ENCODE results near the gene PLCB4. TPM values are rescaled to one million over a fixed set of nuclear protein-coding genes. Genes with fewer than 3 reads are reported as not detected.

The PLCB4 gene
- polyA plus RNA-seq, 1 donor (not counting 4 experiments of a cell fraction or from before 2014, with no cell fraction given): 4.1 TPM

GRCh38 chr20:9374072-9374471 is 305.2 kb downstream of the PLCB4 start:
- Histone ChIP-seq H3K79me2 (ENCODE audit: control insufficient read depth, insufficient read depth, low read length) (no peaks in the 10 kb centered on the region), H3K9me3 (ENCODE audit: control insufficient read depth, low read depth, low read length) (no peaks in the 10 kb centered on the region), H3K9me1 (ENCODE audit: control insufficient read depth, extremely low read depth, insufficient read depth, low read length) (no peaks in the 10 kb centered on the region), H3K9ac (ENCODE audit: control insufficient read depth, extremely low read depth, insufficient read depth, low read length) (no peak overlapping the region), H3K27ac (ENCODE audit: control insufficient read depth, insufficient read depth, low read length) (no peak overlapping the region), H3K4me1 (ENCODE audit: control insufficient read depth, extremely low read depth, insufficient read depth, low read length) (no peaks in the 10 kb centered on the region), H3K36me3 (ENCODE audit: control insufficient read depth in 2 of 2, extremely low read depth in 1 of 2, insufficient read depth in 2 of 2, low read length in 2 of 2) (no peaks in the 10 kb centered on the region), H4K20me1 (ENCODE audit: control insufficient read depth, extremely low read depth, insufficient read depth, low read length) (no peaks in the 10 kb centered on the region), H2AFZ (ENCODE audit: control insufficient read depth, low read length) (no peak overlapping the region), H3K27me3 (ENCODE audit: control insufficient read depth, extremely low read depth, insufficient read depth, low read length) (no peaks in the 10 kb centered on the region), H3K4me2 (ENCODE audit: control insufficient read depth, extremely low read depth, insufficient read depth, low read depth, low read length) (no peak overlapping the region), H3K4me3 (ENCODE audit: control insufficient read depth in 2 of 3, extremely low read depth in 1 of 3, insufficient read depth in 2 of 3, low read depth in 1 of 3, low read length in 3 of 3) (no peak overlapping the region)
- no peak for DNase-seq (ENCODE audit: low read depth, low spot score)
- dilution Hi-C loops (cut with MboI; ENCODE audit: extremely low pct_ligation_motif_present, low sequenced_read_pairs): no loop called here
- TF ChIP-seq EZH2 (IDR thresholded peaks at IDR 0.05; ENCODE audit: low read length): no peak
- TF ChIP-seq, protein P1, sequence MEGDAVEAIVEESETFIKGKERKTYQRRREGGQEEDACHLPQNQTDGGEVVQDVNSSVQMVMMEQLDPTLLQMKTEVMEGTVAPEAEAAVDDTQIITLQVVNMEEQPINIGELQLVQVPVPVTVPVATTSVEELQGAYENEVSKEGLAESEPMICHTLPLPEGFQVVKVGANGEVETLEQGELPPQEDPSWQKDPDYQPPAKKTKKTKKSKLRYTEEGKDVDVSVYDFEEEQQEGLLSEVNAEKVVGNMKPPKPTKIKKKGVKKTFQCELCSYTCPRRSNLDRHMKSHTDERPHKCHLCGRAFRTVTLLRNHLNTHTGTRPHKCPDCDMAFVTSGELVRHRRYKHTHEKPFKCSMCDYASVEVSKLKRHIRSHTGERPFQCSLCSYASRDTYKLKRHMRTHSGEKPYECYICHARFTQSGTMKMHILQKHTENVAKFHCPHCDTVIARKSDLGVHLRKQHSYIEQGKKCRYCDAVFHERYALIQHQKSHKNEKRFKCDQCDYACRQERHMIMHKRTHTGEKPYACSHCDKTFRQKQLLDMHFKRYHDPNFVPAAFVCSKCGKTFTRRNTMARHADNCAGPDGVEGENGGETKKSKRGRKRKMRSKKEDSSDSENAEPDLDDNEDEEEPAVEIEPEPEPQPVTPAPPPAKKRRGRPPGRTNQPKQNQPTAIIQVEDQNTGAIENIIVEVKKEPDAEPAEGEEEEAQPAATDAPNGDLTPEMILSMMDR (optimal IDR thresholded peaks at IDR 0.05 in 1 of 3, IDR thresholded peaks at IDR 0.05 in 1 of 3, conservative IDR thresholded peaks at IDR 0.05 in 1 of 3; ENCODE audit: extremely low read depth in 1 of 3, insufficient read depth in 2 of 3, low read length in 3 of 3): no peak
- no peak for FAIRE-seq

DNA sequence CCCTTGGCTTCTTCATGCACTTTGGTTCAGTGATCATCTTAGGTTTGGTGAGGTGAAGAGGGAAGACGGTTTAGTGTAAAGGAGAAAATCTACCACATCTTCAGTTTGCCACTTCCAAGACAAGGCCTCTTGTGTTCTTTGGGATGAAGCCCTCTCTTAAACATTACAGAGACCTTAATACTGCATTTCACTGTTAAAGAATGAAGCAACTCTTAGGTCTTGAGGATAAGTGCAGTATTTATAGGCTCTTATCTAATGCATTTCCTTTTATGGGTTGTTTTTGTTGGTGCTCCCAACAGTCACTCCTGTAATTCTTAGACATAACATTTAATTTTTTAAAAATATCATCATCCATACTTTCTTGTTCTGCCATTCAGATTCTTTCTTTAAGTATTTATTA is 305.6 kb downstream of the PLCB4 start:
- Histone ChIP-seq H3K9me1 (ENCODE audit: control insufficient read depth, extremely low read depth, insufficient read depth, low read length) (no peaks in the 10 kb centered on the region), H3K4me2 (ENCODE audit: control insufficient read depth, extremely low read depth, insufficient read depth, low read depth, low read length) (no peak overlapping the region), H3K9ac (ENCODE audit: control insufficient read depth, extremely low read depth, insufficient read depth, low read length) (no peak overlapping the region), H2AFZ (ENCODE audit: control insufficient read depth, low read length) (no peak overlapping the region), H3K27me3 (ENCODE audit: control insufficient read depth, extremely low read depth, insufficient read depth, low read length) (no peaks in the 10 kb centered on the region), H3K79me2 (ENCODE audit: control insufficient read depth, insufficient read depth, low read length) (no peaks in the 10 kb centered on the region), H3K4me1 (ENCODE audit: control insufficient read depth, extremely low read depth, insufficient read depth, low read length) (no peaks in the 10 kb centered on the region), H3K4me3 (ENCODE audit: control insufficient read depth in 2 of 3, extremely low read depth in 1 of 3, insufficient read depth in 2 of 3, low read depth in 1 of 3, low read length in 3 of 3) (no peak overlapping the region), H3K27ac (ENCODE audit: control insufficient read depth, insufficient read depth, low read length) (no peak overlapping the region), H3K36me3 (ENCODE audit: control insufficient read depth in 2 of 2, extremely low read depth in 1 of 2, insufficient read depth in 2 of 2, low read length in 2 of 2) (no peaks in the 10 kb centered on the region), H4K20me1 (ENCODE audit: control insufficient read depth, extremely low read depth, insufficient read depth, low read length) (no peaks in the 10 kb centered on the region), H3K9me3 (ENCODE audit: control insufficient read depth, low read depth, low read length) (no peaks in the 10 kb centered on the region)
- FAIRE-seq (no peak), DNase-seq (ENCODE audit: low read depth, low spot score) (no peak)
- dilution Hi-C loops (cut with MboI; ENCODE audit: extremely low pct_ligation_motif_present, low sequenced_read_pairs): no loop called here
- no peak for TF ChIP-seq EZH2 (IDR thresholded peaks at IDR 0.05; ENCODE audit: low read length)
- TF ChIP-seq, protein P1 (optimal IDR thresholded peaks at IDR 0.05 in 1 of 3, IDR thresholded peaks at IDR 0.05 in 1 of 3, conservative IDR thresholded peaks at IDR 0.05 in 1 of 3; ENCODE audit: extremely low read depth in 1 of 3, insufficient read depth in 2 of 3, low read length in 3 of 3): no peak
